HEK293 (cell line): ENCODE results near the gene RGS19.

ENCODE experiments used
- ATF2 ChIP-seq: fragments of 450-650 bp; formaldehyde crosslinking; IDR thresholded peaks from 2 replicates; pipeline ENCODE4 v1.5.1; 2016; ENCODE audit warnings: missing biosample characterization, missing genetic modification characterization, low read depth
- CTCF ChIP-seq: fragments of 450-650 bp; formaldehyde crosslinking; IDR thresholded peaks from 2 replicates; pipeline ENCODE4 v1.5.1; 2016; ENCODE audit warnings: missing biosample characterization, missing genetic modification characterization
- PRDM6 ChIP-seq: fragments of 450-650 bp; formaldehyde crosslinking; IDR thresholded peaks from 2 replicates; pipeline ENCODE4 v1.5.1; 2017; ENCODE audit warnings: missing biosample characterization, missing genetic modification characterization
- RBAK ChIP-seq: fragments of 450-650 bp; formaldehyde crosslinking; IDR thresholded peaks from 2 replicates; pipeline ENCODE4 v1.5.1; 2016; ENCODE audit warnings: missing biosample characterization, missing genetic modification characterization
- ZFP37 ChIP-seq: fragments of 450-650 bp; formaldehyde crosslinking; IDR thresholded peaks from 2 replicates; pipeline ENCODE4 v1.5.1; 2016; ENCODE audit warnings: missing biosample characterization, missing genetic modification characterization
- ZNF140 ChIP-seq: fragments of 450-650 bp; formaldehyde crosslinking; IDR thresholded peaks from 2 replicates; pipeline ENCODE4 v1.5.1; 2016; ENCODE audit warnings: missing biosample characterization, missing genetic modification characterization
- ZNF202 ChIP-seq: fragments of 450-650 bp; formaldehyde crosslinking; IDR thresholded peaks from 2 replicates; pipeline ENCODE4 v1.5.1; 2016; ENCODE audit warnings: missing biosample characterization, missing genetic modification characterization, borderline replicate concordance
- ZNF221 ChIP-seq: fragments of 450-650 bp; formaldehyde crosslinking; IDR thresholded peaks from 2 replicates; pipeline ENCODE4 v1.5.1; 2017; ENCODE audit warnings: missing biosample characterization, missing genetic modification characterization, borderline replicate concordance
- ZNF391 ChIP-seq: fragments of 450-650 bp; formaldehyde crosslinking; IDR thresholded peaks from 2 replicates; pipeline ENCODE4 v1.5.1; 2016; ENCODE audit warnings: low read depth, missing biosample characterization, missing genetic modification characterization, borderline replicate concordance
- ZNF423 ChIP-seq: fragments of 450-650 bp; formaldehyde crosslinking; IDR thresholded peaks from 2 replicates; pipeline ENCODE4 v1.5.1; 2016; ENCODE audit warnings: missing biosample characterization, missing genetic modification characterization
- ZNF707 ChIP-seq: fragments of 450-650 bp; formaldehyde crosslinking; IDR thresholded peaks from 2 replicates; pipeline ENCODE4 v1.5.1; 2016; ENCODE audit warnings: missing biosample characterization, missing genetic modification characterization
- ZNF830 ChIP-seq: fragments of 450-650 bp; IDR thresholded peaks from 2 replicates; pipeline ENCODE4 v1.5.0; 2018; ENCODE audit warnings: missing biosample characterization, missing genetic modification characterization, low read depth, mild to moderate bottlenecking, moderate library complexity

GRCh38 chr20:64090165-64090564 is 10.8 kb upstream of the RGS19 start:
- TF ChIP-seq PRDM6 (tag by site-specific recombination) (no peak), CTCF (tag by site-specific recombination) (no peak), ATF2 (tag by site-specific recombination) (no peak), ZNF140 (tag by site-specific recombination) (no peak), ZNF202 (tag by site-specific recombination) (no peak), ZNF830 (tag by site-specific recombination) (no peak), ZFP37 (no peak), ZNF707 (tag by site-specific recombination) (no peak), ZNF391 (tag by site-specific recombination) (no peak), RBAK (tag by site-specific recombination) (no peak), ZNF423 (tag by site-specific recombination) (no peak), ZNF221 (tag by site-specific recombination) (no peak)
